HK-2 (cell line): ENCODE results near the gene HDAC2.
"Not testable (repeated sequence)": the region's sequence is repeated elsewhere in the genome, so short reads cannot be mapped to it uniquely, and the experiment has no call there.

Experiments
- DNase-seq: peaks from one replicate; pipeline ENCODE4 v3.0.0-alpha.2; 2018; ENCODE audit not compliant: unreplicated experiment

HDAC2 gene

DNA sequence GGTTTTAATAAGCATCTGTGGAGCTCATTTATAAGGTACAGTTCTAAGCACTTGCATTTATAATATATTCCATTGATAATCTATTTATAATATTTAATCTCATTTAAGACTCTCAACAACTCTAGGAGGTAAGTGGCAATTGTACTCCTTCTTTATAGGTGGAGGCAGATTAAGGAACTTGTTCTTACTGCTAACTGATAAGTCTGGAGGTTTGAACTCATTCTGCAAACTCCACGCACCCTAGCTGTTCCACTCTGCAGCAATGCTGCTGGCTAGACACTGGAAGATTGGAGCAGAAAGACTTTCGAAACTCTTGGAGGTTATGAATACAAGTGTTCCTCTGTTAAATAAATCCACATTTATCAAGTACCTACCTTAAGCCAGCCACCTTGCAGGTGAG is 793 bp upstream of the HDAC2 start:
- DNase-seq, result no peak

- peak; percentile 53 for DNase-seq
Observed at GRCh38 chr6:113969888-113970804, 802 bp downstream of the HDAC2 start.

DNA sequence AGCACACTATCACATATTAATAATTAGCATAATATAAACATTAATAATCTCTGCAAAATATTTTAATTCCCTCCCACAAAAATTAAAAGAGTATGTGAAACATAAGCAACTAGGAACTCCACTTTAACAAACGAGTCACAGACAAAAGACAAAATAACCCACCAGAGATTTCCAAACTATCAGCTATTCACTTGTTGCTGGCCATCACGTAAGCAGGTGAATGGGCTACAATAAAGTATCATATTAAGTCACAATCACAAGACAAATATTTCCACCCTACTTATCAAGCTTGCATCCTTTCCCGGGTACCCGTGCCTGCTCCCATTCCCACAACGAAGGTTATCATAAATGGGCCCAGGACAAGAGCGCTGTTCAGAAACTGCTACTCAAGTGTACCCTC is 2.5 kb downstream of the HDAC2 start:
- no peak for DNase-seq

GRCh38 chr6:113967777-113968176 is 3.2 kb downstream of the HDAC2 start:
- no peak for DNase-seq

GRCh38 chr6:113960795-113961194 is 10.2 kb downstream of the HDAC2 start:
- DNase-seq, result no peak

GRCh38 chr6:113959235-113959634 is 11.7 kb downstream of the HDAC2 start:
- DNase-seq, result no peak

GRCh38 chr6:113954653-113955052 is 16.3 kb downstream of the HDAC2 start:
- DNase-seq, result no peak

DNA sequence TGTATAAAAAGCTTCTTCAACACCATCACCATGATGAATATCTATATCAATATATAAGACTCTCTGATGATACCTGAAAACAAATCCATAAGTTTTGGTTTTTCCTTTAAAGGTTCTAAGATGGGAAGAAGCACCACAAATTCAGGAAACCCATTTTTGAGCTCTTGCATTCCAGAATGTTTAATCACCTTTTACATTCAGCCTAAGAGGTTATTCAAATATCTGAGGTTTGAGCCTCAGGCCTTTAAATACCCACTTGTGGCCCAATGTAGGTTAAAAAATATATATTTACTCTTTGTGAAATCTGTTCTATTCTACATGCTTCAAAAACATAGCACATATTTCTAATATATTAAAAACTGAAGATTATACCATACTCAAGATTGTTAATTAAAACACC is 17.6 kb downstream of the HDAC2 start:
- DNase-seq, result no peak

DNA sequence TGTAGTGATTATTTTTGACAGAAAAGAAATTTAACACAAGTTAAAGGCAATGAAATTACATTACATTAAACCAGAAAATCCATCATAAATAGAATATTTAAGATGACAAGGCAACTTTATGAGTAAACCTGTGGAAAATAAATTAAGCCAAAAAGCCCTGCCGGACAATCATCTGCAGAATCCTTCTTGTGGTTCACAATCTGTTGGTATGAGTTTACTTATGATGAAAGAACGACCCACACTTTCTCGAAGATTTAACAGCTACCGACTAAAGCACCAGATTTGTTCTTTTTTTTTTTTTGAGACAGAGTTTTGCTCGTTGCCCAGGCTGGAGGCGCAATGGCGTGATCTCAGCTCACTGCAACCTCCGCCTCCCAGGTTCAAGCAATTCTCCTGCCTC is 21.4 kb downstream of the HDAC2 start:
- no peak for DNase-seq

DNA sequence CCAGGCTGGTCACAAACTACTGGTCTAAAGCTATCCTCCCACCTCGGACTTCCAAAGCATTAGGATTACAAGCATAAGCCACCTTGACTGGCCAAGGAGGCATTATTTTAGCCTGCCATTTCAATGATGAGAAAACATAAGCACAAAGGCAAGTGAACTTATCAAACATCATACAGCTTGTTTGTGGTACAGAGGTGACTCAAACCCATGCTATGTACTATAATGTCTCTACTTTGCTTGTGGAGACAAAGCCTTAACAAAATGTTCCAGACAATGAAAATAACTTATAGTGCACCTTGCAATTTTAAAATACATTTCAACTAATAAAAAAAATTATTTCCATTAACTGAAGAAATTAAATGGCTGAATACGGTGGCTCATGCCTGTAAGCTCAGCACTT is 26.2 kb downstream of the HDAC2 start:
- DNase-seq, result no peak

DNA sequence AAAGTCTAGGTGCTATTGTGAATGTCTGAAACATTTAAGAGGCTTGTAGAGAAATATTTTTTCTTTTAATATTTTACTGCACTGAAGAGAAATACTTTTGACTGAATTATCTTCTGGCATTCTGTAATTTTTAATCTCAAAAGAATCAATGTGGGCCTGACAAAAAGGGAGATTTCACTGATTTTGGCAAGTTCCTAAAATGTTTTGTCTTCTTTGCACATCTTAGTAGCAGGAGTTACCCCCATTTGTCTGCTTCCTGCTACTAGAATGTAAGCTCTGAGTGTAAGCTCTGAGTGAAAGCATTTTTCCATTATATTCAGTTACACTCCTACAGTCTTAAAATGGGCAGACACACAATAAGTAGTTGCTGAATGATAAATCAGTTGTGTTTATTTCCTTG is 31.1 kb downstream of the HDAC2 start:
- DNase-seq, result no peak

DNA sequence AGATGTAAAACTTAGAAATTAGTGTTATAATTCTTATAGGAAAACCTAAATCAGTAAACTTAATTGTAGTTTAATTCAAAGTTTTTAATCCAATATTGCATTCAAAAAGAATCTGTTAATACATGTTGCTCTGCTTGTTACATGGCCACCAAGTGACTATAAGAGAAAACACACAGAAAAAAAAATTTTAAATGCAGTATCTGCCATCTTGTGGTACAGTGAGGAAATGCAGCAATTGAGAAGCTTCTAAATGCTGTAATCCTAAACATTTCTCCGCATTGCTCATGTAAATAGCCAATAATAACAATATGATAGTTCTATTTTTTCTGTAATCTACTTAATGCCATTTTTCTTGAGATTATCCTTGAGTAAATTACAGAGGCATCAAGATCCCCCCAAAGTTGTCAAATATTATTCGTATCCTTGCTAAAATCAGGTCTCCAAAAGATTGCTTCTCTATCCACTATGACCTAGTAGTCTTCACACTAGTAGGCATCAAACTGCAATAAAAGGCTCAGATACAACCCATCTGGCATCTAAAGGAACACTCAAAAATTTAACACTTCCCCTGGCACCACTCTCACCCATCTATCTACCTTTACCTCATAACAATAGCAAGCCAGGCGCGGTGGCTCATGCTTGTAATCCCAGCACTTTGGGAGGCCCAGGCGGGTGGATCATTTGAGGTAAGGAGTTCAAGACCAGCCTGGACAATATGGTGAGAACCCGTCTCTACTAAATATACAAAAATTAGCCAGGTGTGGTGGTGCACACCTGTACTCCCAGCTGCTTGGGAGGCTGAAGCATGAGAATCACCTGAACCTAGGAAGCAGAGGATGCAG is 34.6 kb downstream of the HDAC2 start:
- DNase-seq, result no peak

- no peak for DNase-seq
Observed at GRCh38 chr6:113934101-113934500, 36.8 kb downstream of the HDAC2 start.

DNA sequence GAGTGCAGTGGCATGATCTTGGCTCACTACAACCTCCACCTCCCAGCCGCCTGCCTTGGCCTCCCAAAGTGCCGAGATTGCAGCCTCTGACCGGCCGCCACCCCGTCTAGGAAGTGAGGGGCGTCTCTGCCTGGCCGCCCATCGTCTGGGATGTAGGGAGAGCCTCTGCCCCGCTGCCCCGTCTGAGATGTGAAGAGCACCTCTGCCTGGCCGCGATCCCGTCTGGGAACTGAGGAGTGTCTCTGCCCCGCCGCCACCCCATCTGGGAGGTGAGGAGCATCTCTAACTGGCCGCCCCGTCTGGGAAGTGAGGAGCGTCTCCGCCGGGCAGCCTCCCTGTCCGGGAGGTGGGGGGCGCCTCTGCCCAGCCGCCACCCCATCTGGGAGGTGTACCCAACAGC is 39.0 kb downstream of the HDAC2 start:
- DNase-seq, result not testable (repeated sequence)

DNA sequence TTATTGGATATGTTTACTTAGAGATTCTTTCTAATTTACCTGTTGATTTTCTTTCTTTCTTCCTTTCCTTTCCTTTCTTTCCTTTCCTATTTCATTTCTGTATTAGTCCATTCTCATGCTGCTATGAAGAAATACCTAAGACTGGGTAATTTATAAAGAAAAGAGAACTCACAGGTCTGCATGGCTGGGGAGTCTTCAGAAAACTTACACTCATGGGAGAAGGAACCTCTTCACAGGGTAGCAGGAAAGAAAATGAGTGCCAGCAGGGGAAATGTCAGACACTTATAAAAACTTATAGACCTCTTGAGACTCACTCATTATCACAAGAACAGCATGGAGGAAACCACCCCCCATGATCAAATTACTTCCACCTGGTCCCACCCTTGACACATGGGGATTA is 40.8 kb downstream of the HDAC2 start:
- DNase-seq, result no peak

DNA sequence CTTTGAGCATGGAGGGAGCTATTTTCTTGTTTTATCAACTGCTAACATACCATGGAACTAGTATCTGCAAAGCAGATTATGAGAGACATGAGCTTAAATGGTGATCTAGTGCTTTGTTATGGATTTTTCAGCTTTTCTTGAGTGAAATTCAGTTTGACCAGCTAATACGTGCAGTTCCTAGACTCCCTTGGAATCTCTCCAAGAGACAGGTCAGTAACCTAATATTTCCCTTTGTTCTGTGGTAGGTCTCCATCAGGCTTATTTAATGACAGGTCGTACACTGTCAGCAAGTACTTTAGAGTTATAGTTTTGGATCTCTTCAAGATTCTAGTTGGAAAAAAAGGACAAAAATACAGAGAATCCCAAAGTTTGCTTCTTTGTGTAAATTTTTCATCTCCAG is 43.9 kb downstream of the HDAC2 start:
- no peak for DNase-seq

GRCh38 chr6:113925378-113925777 is 45.6 kb downstream of the HDAC2 start:
- DNase-seq, result no peak

DNA sequence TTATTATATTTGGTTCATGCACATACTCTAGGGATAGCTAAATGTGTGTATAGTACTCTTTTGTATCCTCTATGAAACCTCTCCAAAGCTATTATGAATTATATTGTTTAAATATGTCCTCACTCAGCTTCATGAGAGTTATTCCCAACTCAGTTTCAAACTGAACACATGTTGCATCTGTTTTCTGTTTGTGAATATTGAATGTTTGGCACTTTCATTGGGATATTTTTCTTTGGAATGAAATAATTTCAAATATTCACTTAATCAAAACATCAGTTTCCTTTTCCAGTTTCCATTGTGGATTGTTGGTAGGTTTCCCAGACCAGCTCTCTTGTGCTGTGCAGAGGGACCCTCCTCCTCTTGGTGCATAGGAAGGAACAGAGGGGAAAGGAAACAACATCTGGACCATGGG is 46.6 kb downstream of the HDAC2 start:
- DNase-seq, result no peak

GRCh38 chr6:113923526-113923925 is 47.4 kb downstream of the HDAC2 start:
- DNase-seq, result no peak

DNA sequence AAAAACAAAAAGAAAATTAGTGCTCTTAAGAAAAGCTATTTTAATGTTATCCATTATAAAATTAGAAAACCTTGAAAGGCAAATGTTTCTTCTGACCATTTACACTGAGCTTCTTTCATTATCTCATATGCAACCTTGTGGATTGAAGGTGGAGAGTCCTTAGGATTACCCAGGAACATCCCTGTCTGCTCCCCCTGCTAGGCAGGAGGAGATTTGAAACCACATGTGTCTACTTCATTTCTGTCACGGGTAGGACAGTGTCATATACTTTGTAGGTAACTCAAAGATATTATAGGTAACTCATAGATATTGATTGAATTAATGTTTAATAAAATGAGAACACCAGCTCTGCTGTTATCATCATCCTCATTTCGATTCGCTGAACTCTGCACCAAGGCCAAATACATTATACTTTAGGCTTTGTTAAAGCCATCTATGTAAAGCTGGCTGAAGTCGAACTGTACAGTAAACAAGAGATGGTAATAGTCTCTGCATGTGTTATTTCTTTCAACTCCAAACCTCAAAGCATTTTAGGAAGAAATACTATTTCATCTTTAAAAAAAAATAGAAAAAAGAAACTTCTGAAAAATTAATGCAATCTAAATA is 49.5 kb downstream of the HDAC2 start:
- no peak for DNase-seq

DNA sequence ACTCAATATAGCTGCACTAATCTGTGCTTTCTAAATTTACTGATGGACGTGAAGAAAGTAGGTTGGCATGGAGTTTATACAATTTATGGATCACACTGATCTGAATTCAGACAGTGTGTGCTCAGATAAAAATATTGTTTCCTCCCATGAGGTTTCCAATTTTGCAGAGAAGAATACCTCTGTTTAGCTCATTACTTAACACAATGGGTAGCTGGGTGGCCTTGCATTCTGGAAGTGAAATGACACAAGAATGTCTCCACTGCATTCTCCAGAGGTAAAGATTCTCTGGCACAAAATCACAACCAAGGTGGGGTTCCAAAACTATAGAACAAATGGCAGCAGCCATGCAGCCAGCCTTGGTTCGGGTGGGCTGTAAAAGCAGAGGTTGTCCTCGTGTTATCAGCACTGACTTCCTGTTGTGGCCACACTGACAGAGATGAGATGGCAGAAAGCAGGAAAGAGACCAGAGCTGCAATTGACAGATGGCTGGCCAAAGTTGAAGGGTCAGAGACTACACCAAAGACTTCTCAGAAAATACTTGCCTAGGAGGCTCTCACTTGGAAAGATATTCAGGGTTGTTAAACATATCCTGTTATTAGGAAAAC is 50.2 kb downstream of the HDAC2 start:
- no peak for DNase-seq

DNA sequence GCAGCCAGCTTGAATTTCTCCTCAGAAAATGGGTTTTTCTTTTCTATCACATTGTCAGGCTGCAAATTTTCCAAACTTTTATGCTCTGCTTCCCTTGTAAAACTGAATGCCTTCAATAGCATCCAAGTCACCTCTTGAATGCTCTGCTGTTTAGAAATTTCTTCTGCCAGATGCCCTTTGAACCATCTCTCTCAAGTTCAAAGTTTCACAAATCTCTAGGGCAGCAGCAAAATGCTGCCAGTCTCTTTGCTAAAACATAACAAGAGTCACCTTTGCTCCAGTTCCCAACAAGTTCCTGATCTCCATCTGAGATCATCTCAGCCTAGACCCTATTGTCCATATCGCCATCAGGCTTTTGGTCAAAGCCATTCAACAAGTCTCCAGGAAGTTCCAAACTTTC is 60.7 kb downstream of the HDAC2 start:
- DNase-seq, result not testable (repeated sequence)
